PFSK-1 (cell line): Measurements from ENCODE around the gene LY9.

Experiments
- FOXP2 ChIP-seq: optimal IDR thresholded peaks from 2 replicates; pipeline ENCODE3; 2011; ENCODE audit warnings: borderline replicate concordance, control low read depth, inconsistent platforms; ENCODE audit not compliant: insufficient read depth; ENCODE audit errors: extremely low read length, extremely low read depth
- POLR2AphosphoS5 ChIP-seq: IDR thresholded peaks from 2 replicates; pipeline ENCODE4 v1.6.1; 2012; ENCODE audit warnings: low read depth, mild to moderate bottlenecking, control low read depth, low read length, moderate library complexity
- SIN3A ChIP-seq: IDR thresholded peaks from 2 replicates; pipeline ENCODE4 v1.6.1; 2012; ENCODE audit warnings: mild to moderate bottlenecking, low read length, moderate library complexity, borderline replicate concordance; ENCODE audit not compliant: insufficient read depth
- TAF1 ChIP-seq: IDR thresholded peaks from 2 replicates; pipeline ENCODE4 v1.6.1; 2012; ENCODE audit warnings: low read length, control low read depth, borderline replicate concordance; ENCODE audit not compliant: insufficient read depth
- TF ChIP-seq, protein P1 (sequence below), 2 experiments: IDR thresholded peaks; 2 replicates each; pipeline versions ENCODE4 v1.6.1 to v1.8.0; 2011 to 2012; ENCODE audit warnings: low read depth in 2 of 2, low read length in 2 of 2, control low read depth in 1 of 2, inconsistent platforms in 1 of 2, mild to moderate bottlenecking in 1 of 2, moderate library complexity in 1 of 2; ENCODE audit not compliant: insufficient read depth in 1 of 2

Gene LY9

DNA sequence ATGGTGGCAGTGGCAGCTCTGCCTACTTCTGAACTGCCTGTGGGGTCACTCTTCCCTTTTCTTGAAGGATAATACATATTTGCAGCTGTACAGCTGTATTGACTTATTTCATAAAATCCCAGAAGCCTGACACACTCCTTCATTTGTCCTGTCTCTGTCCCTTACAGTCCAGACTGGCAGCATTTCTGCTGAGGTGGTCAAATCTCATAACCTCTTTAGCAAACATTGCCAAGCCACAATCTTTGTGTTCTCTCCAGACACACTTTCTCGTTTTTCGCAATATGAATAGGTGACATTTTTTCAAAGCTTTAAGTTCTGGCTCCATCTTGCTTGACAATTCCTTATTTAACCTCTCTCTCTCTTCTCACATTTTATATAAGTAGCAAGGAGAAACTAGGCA, 15.2 kb downstream of the LY9 start:
- no peak for TF ChIP-seq FOXP2
- no peak for TF ChIP-seq POLR2AphosphoS5
- TF ChIP-seq, protein P1, sequence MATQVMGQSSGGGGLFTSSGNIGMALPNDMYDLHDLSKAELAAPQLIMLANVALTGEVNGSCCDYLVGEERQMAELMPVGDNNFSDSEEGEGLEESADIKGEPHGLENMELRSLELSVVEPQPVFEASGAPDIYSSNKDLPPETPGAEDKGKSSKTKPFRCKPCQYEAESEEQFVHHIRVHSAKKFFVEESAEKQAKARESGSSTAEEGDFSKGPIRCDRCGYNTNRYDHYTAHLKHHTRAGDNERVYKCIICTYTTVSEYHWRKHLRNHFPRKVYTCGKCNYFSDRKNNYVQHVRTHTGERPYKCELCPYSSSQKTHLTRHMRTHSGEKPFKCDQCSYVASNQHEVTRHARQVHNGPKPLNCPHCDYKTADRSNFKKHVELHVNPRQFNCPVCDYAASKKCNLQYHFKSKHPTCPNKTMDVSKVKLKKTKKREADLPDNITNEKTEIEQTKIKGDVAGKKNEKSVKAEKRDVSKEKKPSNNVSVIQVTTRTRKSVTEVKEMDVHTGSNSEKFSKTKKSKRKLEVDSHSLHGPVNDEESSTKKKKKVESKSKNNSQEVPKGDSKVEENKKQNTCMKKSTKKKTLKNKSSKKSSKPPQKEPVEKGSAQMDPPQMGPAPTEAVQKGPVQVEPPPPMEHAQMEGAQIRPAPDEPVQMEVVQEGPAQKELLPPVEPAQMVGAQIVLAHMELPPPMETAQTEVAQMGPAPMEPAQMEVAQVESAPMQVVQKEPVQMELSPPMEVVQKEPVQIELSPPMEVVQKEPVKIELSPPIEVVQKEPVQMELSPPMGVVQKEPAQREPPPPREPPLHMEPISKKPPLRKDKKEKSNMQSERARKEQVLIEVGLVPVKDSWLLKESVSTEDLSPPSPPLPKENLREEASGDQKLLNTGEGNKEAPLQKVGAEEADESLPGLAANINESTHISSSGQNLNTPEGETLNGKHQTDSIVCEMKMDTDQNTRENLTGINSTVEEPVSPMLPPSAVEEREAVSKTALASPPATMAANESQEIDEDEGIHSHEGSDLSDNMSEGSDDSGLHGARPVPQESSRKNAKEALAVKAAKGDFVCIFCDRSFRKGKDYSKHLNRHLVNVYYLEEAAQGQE (IDR thresholded peaks at IDR 0.05; ENCODE audit: insufficient read depth in 1 of 2, low read depth in 2 of 2, low read length in 2 of 2): no peak
- TF ChIP-seq TAF1: no peak
- TF ChIP-seq SIN3A: no peak

DNA sequence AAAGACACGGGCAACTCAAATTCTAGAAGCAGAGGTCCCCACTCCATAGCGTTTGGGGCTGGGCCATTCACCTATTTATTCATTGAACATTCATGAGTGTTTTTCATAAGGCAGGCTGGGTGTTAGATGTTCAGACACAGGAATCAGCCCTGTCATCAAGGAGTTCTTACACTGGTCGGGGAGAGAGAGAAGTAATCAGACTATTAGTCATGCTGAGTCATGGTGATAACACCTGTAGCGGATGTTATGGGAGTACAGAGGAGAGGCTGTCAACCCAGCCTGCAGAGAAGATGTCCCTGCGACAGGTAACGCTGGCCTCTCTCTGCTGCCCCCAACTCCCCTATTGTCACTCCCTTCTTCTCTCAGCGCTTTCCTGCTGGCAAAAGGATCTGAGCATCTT, 17.2 kb downstream of the LY9 start:
- TF ChIP-seq POLR2AphosphoS5 (no peak), TAF1 (no peak), SIN3A (no peak), FOXP2 (no peak)
- TF ChIP-seq, protein P1 (IDR thresholded peaks at IDR 0.05; ENCODE audit: insufficient read depth in 1 of 2, low read depth in 2 of 2, low read length in 2 of 2): no peak

DNA sequence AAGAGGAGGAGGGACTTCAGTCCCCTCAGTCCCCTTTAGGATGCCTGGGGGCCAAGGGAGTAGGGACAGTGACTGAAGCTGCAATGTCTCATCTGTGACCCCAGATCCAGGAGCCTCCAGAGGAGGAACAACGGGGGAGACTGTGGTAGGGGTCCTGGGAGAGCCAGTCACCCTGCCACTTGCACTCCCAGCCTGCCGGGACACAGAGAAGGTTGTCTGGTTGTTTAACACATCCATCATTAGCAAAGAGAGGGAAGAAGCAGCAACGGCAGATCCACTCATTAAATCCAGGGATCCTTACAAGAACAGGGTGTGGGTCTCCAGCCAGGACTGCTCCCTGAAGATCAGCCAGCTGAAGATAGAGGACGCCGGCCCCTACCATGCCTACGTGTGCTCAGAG, 18.3 kb downstream of the LY9 start:
- TF ChIP-seq SIN3A (no peak), POLR2AphosphoS5 (no peak), FOXP2 (no peak), TAF1 (no peak)
- TF ChIP-seq, protein P1 (IDR thresholded peaks at IDR 0.05; ENCODE audit: insufficient read depth in 1 of 2, low read depth in 2 of 2, low read length in 2 of 2): no peak

DNA sequence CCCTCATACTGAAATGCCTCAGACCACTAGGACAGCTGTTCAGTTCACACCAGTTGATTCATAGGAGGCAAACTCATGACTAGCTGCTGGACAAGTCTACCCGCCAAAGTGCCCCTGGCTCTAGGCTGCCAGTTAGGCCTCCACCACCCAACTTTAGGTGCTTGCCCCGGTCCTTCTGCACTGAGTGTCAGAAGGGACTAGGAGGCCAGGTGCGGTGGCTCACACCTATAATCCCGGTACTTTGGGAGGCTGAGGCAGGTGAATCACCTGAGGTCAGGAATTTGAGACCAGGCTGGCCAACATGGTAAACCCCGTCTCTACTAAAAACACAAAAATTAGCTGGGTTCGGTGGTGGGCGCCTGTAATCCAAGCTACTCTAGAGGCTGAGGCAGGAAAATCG, 18.9 kb downstream of the LY9 start:
- TF ChIP-seq POLR2AphosphoS5 (no peak), TAF1 (no peak), SIN3A (no peak), FOXP2 (no peak)
- TF ChIP-seq, protein P1 (IDR thresholded peaks at IDR 0.05; ENCODE audit: insufficient read depth in 1 of 2, low read depth in 2 of 2, low read length in 2 of 2): no peak
